Colon (tissue), 2 donors: ENCODE data around the gene KRTAP23-1.

Experiments
- FAIRE-seq: peaks from 2 replicates; lab custom pipeline; 2012; peaks lifted over from hg19 to GRCh38; lab: Jason Lieb, UNC
- donor health status: control.
- donor health status: control.

KRTAP23-1 gene, protein sequence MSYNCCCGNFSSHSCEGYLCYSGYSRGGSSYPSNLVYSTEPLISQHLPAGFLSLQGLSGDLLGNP

DNA sequence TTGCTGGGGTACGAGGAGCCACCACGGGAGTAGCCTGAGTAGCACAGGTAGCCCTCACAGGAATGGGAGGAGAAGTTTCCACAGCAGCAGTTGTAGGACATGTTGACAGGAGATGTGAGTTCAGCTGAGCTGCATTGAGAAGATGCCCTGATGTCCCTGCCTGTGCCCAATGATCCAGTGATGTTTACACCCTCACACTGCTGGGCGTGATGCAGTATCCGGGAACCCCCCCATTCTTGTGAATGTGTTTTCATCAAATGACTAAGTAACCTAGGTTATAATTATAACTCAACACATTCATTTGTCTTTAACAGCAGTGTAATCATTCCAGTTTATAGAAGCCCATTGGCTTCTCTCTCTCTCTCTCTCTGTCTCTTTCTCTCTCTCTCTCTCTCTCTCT lies at the start of gene KRTAP23-1:
Gene KRTAP23-1 (minus strand): TSS at position 101 of the 400 bp plus-strand sequence. CDS start 0 bp downstream, at position 101.
- no peak for FAIRE-seq

DNA sequence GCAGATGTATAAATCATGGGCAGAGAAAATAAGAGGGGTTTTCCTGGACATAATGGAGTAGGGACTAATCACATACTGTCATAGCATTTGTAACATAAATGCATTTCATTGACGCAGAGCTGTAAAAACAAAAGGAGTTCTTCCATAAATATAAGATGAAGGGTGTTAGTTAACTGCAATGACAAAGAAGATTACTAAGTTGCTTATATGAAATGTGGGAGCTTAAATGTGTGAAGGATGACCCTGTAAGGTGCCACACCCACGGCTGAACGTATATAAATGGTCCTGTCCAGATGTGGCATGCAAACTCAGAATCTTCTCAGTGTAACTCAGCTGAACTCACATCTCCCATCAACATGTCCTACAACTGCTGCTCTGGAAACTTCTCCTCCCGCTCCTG lies 47.3 kb upstream of the KRTAP23-1 start, which contains the start of gene KRTAP13-1:
Gene KRTAP13-1 (plus strand): TSS at position 301 of the 400 bp plus-strand sequence. CDS start 56 bp downstream, at position 357.
- no peak for FAIRE-seq

DNA sequence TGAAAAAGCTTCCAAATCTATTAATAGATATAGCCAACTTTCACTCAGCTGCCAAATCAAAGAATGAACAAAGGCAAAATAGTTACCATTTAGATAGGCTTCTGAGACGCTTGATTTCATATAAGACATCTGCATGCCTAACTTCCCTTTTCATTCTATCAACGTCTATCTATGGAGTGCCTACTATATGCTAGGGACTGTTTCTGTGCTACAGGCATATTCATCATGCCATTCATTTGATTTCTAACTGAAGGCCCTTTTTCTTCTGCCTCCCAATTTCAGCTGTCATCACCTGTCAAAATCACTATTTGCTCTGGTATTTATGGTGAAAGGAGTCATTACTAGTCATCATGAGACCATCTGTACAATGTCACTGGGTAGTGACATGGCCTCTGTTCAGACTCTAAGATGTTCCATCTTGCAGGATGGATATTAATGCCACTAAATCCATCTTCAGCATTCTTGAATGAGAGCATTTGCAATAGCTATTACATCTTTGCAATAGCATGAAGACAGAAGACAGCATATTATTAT lies 43.2 kb upstream of the KRTAP23-1 start:
- FAIRE-seq: no peak

DNA sequence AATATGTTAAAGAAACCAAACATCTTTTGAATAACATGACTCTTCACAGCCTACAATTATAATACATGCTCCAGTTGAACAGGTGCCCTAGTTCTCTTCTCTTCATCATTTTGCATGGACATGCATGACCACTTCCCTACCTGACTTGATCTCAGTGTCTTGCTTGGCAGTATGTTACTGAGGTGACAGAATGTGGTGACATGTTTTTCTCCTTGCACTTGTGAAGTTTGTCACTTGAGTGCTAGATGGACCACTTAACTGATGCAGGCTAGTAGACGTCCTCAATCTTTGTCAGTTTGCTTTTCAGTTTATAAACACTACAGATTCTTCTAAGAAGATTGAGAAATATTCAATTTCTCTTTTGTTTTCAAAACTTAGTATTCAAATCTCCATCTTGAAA lies 33.8 kb upstream of the KRTAP23-1 start:
- FAIRE-seq: no peak

DNA sequence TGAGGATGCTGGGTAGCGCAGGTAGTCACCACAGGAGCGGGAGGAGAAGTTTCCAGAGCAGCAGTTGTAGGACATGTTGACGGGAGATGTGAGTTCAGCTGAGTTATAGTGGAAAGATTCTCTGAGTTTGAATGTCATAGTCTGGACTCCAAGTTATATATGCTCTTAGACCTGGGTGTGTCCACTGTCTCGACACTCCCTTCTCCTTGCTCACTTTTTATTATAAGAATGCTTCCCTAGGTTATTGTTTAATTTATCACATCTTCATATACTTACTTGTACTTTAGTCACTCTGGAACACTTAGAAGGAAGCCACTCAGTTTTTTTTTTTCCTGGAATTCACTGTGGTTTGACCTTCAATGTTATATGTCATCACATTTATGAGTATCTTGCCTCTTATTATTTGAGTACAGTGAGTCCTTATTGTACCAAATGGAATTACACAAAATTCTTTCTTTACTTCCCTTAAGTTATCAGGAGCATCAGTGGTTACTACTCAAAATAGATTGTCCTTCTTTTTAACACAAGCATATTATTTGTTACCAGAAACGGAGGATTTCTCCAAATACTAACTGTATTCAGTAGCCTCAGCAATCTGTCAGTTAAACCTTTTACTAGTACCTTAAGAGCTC lies 23.8 kb upstream of the KRTAP23-1 start, which contains the start of gene KRTAP13-2:
Gene KRTAP13-2 (minus strand): TSS at position 133 of the 632 bp plus-strand sequence. CDS start 58 bp downstream, at position 75.
- no peak for FAIRE-seq

DNA sequence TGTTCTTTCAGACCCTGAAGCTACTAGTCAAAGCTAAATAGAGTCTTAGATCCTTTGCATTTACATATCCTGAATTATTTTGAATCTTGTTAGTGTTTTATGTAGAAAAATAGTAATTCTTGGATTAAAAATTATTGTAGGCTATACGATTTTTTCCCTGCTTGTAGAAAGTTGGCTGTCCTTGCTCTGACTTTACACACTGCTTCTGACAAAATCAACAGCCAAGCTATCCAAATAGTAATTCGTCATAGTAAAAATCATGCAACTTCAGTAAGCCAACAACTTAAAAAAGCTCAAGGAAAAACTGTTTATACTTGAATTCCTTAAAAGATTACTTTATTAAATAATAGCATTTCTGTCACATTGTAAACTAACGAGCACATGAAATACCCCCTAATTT lies 7.5 kb upstream of the KRTAP23-1 start:
- FAIRE-seq: no peak

DNA sequence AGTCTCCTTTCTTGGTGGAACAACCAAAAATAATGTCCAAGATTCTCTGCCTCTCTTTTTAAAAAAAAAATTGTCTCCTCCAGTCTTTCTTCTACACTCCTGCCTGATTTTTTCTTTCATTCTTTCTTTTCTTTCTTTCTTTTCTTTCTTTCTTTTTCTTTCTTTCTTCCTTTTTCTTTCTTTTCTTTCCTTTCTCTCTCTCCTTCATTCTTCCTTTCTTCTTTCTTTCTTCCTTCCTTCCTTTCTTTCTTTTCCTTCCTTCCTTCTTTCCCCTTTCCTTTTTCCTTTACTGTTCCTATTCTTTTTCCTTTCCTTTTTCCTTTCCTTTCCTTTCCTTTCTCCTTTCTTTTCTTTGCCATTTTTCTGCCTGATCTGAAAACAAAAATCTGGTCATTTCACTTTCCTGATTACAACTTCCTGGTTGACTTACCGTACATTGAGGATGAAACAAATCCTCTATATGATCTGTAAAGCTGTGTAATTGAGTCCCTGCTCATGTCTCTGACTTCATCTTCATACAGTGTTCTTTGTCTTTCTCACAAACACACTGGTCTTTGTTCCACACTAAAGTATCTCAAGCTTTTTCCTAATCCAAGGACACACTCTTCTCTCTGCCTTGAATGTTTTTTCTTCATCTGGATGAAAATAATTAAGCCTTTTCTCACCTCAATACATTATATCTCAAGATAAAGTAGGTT lies 6.1 kb upstream of the KRTAP23-1 start:
- no peak for FAIRE-seq

DNA sequence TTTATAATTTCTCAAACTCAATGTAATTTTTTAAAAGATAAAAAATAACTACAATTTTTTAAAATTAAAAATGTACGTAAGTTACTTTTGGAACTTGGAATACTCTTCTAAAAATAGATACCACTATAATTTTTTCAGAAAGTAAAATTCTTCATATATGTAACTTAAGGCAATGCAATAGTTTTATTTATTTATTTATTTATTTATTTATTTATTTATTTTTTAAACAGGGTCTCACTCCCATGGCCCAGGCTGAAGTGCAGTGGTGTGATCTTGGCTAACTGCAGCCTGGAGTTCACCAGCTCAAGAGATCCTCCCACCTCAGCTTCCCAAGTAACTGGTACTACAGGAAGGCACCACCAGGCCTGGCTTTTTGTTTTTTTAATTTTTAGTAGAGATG lies 3.1 kb upstream of the KRTAP23-1 start:
- FAIRE-seq: no peak

DNA sequence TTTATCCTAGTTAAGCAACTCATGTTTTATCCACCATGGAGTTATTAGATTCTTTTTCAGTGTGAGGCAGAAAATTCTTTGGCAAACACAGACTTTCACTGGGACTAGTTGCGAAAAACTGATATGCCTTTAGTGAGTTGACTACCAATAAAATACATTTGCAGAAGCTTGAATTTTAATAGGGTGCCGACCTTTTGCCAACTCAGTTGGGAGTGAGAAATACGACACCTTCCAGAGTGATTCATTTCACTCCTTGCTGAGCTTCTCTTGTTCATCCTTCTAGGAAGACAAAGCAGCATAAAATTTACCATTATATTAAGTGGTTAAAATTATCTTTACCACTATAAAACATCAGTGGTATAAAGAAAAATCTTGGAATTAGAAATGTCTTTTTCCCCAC lies 1.2 kb upstream of the KRTAP23-1 start:
- no peak for FAIRE-seq

DNA sequence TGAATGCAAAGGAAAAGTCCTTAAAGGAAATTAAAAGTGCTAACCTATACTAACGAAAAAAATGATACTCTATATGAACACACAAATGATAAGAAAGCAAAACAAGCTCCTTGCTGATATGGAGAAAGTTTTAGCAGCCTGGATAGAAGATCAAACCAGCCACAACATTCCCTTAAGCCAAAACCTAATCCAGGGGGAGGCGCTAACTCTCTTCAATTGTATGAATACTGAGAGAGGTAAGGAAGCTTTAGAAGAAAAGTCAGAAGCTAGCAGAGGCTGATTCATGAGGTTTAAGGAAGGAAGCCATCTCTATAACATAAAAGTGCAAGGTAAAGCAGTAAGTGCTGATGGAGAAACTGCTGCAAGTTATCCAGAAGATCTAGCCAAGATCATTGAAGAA lies 3.4 kb downstream of the KRTAP23-1 start:
- no peak for FAIRE-seq

DNA sequence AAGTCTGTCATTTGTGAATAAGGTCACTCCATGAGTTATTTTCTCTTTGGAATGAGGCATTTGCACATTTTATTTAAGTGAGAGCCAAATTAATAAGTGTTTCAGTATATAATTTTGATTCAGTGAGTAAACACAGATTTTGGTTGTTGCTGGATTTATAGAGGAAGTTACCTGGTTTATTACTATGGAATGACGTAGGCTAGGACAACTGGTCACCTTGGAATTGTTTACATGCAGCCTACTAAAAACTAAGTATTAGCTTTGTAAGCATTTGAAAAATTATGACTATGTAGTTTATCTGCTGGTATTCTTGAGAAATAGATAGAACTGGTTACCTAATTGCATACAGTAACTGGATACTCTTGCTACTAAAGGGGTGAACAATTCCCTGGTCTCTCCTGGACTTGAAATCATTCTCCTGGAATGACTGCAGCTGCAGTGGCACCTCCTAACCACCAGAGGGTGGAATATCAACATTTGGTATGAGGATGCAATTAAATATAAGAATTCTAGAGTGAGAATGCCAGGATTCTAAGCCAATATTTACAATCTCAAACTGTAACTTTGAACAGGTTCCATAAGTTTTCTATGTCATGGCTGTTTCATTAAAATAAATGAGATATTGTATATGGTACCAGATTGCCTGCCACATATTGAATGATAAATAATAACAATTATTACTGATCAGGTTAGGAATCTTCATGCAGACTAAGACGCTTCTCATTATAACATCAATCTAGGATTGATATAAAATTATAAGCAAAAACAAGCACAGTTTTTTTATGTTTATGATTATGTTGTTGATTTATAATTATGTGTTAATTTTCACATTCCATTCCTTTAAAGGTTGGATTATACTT lies 7.5 kb downstream of the KRTAP23-1 start:
- FAIRE-seq: no peak

DNA sequence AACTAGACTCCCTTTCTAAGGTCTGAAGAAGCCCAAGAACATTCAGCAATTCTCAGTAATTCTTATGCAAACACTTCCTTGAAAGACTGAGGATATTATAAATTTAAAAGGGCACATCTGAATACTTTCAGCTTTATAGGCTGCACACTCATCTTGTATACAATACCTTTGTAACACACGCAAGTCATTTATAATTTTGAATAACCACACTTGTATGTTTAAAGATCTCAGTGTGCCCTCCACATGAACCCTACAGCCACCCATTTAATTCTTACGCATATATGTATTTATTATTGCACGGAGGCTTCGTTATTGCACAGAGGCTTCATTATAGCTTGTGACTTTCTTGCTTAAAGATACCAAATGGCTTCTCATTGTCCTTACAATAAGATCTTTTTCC lies 9.7 kb downstream of the KRTAP23-1 start:
- FAIRE-seq: no peak

DNA sequence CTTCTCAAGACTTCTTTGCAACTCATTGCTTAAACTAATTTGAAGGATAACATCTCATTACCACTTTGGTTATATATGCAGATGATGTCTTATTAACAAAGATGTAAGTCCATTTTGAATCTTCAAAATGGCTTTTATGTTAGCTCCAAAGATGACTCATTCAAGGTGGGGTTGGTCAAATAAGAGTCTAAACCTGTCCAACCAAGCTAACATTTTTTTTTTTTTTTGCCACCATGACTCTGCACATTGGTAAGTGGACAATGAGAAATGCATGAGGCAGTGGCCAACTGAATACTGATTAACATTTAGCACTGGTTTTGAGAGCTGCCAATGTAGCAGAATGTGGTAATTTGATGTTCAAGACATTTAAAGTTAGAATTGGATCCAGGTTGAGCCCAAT lies 10.6 kb downstream of the KRTAP23-1 start:
- FAIRE-seq: no peak

DNA sequence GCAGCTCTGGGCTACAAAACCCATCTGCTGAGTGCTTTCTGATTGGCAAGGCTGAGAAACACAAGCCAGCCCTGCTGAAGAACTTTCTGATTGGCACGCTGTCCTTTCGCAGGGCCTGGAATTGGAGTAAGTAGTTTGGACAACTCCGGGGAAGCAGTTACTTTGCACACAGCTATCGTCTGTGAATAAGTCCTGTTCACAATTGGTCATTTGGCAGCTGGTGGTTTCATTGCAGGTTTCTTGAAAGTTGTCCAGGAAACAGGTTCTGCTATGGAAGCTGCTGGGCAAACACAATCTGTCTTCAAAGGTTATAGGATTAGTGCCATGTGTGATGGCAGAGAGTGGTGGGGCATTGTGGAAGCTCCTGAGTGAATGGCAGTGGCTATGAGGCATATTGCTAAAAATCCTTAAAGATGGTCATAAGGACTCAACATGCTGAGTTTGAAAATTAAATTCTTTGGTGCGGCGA lies 11.1 kb downstream of the KRTAP23-1 start, which contains the start of gene KRTAP27-1:
Gene KRTAP27-1 (minus strand): TSS at position 419 of the 469 bp plus-strand sequence. CDS start 26 bp downstream, at position 393.
- FAIRE-seq: no peak

DNA sequence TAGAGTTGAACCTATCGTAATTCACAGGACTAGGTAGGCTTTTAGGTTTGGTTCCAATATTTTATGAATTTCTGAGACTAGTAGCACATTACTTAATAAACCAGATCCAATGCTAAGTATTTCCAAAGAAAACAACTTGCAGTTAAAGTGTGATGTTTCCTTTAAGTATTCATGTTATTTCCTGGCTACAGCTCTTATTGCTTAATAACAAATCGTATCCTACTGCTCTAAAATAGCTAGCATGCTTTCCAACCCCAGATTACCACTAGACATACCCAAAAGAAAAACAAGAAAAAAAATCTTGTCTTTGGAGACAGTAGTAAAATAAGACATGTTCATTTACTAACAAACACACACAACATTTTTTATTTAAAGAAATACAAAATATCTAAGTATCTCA lies 11.8 kb downstream of the KRTAP23-1 start:
- FAIRE-seq: no peak

DNA sequence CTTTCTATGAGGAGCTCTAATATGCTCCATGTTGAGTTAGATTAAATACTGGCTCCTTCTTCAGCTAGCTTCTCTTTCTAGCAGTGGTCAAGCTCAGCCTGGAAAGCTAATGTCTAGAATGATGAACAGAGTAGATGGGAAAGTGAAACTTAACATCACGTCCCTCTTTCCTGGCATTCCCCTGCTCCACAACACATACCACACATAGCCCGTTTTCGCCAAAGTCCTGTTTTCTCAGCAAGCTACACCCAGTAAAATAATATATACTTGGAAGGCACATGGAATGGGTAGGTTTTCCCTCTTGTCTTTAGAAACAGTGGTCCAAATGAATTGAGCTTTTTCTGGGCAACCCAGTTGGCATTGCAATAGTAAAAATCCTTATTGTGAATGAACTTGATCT lies 14.7 kb downstream of the KRTAP23-1 start:
- no peak for FAIRE-seq

DNA sequence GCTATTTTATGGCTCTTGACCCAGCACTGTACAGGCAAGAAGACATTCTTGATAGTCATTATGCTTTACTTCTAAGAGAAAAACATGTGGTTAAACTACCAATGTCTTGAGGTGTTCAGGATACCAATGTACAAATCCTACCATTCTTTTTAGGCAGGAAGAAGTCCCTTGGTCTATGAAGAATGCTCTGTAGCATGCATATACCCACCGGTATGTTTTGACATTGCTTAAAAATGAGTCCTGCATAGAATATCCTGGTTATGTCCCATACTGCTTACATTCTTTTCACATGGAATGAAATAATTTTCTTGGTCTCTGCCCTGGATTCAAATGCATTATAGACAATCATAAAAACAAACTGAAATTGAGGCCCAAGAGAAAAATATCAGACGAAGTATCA lies 15.7 kb downstream of the KRTAP23-1 start:
- FAIRE-seq: no peak

DNA sequence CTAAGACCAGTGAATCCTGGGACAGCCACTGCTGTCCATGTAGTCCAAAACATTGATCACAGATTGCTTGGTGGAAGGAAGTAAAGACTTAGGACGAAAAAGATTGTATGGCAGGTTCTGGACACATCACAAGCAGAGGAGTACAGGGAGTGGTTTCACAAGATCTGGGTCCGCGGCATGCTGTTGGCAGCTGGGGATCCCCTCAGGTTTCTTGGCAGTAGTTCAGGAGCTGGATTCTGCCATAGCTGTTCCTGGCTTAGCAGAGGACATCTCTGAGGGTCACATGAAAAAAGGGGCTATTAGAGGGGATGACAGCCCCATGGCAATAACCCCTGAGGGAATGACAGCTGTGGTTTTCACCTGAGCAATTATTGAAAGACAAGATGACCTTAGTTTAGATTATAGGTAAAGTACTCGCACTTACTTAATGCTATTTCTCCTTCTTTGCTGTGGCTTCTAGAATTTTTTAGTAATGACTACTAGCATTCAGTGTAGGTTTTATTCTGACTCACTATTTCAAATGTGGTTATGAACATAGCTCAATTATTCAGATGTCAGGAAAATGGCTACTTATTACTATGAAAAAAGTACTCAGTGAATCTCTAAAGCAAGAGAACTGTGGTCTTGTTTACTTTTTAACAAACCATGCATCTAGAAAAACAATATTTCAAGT lies 19.1 kb downstream of the KRTAP23-1 start:
- no peak for FAIRE-seq

DNA sequence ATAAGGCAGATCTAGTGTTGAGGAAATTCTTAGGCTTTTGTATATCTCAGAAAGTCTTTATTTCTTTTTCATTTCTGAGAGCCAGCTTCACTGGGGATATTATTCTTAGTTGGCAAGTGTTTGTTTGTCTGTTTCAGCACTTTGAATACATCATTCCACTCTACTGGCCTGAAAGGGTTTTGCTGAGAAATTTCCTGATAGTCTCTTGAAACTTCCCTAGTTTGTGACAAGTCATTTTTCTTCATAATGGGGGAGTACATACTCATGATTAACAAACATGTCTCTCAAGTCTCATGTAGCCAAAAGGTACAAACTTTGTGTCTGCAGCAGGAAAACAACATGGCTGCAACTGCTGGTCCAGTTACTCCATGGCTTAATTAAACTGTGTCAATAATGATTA lies 22.0 kb downstream of the KRTAP23-1 start:
- FAIRE-seq: no peak

DNA sequence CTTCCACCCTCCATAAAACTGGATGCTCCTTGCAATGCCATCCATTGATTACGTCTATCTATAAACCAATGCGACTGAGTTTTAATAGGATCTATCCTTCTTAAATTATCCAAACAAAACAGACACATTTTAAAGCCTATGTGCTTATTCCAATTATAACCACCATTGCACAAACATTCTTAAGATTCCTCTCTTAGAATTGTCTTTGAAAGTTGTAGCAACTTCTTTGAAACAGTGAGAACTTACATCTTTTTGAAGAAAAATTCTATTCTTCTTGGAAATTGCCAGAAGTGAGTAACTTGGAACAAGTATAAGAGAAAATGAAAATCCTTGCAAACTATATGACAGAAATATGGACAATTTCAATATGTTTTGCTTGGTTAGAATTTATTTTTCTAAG lies 28.2 kb downstream of the KRTAP23-1 start, which contains the start of gene KRTAP26-1:
Gene KRTAP26-1 (minus strand): TSS at position 101 of the 400 bp plus-strand sequence. CDS start 280 bp downstream, outside the sequence.
- no peak for FAIRE-seq

DNA sequence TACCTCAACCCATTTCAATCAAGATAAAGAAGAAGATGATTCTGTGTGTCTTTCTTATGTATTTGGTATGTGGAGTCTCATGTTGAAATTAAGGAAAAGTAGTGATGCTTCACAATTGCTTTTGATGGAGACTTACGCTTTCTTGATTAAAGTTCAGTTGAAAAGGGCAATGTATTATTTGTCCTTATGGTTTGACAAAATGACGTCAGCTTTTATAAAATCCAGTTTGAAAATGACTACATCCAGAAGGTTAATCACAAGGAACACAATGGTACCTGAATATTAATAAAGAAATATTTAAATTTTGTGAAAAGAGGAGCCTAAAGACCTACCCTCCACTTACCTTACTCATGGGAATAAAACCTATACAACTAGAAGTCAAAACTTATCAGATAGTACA lies 32.7 kb downstream of the KRTAP23-1 start:
- FAIRE-seq: no peak
